DND-41 (cell line): ENCODE measurements around the gene ABLIM1.

Source experiments
- ATAC-seq: fragments of 200-7000 bp; cut with Tn5 transposase; 3 replicates; pipeline ENCODE4 v1.9.1; 2021; ENCODE audit warnings: low read depth; ENCODE audit not compliant: insufficient read depth
- DNase-seq: peaks from one replicate; pipeline ENCODE4 v3.0.0-alpha.2; 2020
- H2AFZ ChIP-seq: 2 replicates; pipeline ENCODE4 v1.6.0; 2012; ENCODE audit warnings: low read depth, low read length
- H3K27ac ChIP-seq: 2 replicates; pipeline ENCODE4 v1.5.1; 2012; ENCODE audit warnings: low read length, inconsistent platforms
- H3K27me3 ChIP-seq: fragments of 200-600 bp; sonication (generic); 2 replicates; pipeline ENCODE4 v1.6.0; 2012; ENCODE audit warnings: low read length, mild to moderate bottlenecking, inconsistent platforms; ENCODE audit not compliant: insufficient read depth, poor library complexity
- H3K36me3 ChIP-seq: 2 replicates; pipeline ENCODE4 v1.5.1; 2012; ENCODE audit warnings: low read length, inconsistent platforms; ENCODE audit not compliant: insufficient read depth
- H3K4me1 ChIP-seq: 2 replicates; pipeline ENCODE4 v1.5.1; 2012; ENCODE audit warnings: mild to moderate bottlenecking, low read length; ENCODE audit not compliant: insufficient read depth
- H3K4me2 ChIP-seq: 2 replicates; pipeline ENCODE4 v1.6.0; 2012; ENCODE audit warnings: mild to moderate bottlenecking, moderate library complexity, low read length, inconsistent platforms; ENCODE audit not compliant: insufficient read depth
- H3K4me3 ChIP-seq, 2 experiments: fragments of 200-600 bp in 1 of 2; shearing (Covaris generic) in 1 of 2; 2 replicates each; pipeline ENCODE4 v1.5.1; 2012 to 2016; ENCODE audit warnings: inconsistent platforms in 2 of 2, low read length in 2 of 2, mild to moderate bottlenecking in 2 of 2, low read depth in 1 of 2, moderate library complexity in 1 of 2
- H3K79me2 ChIP-seq: 2 replicates; pipeline ENCODE4 v1.6.0; 2012; ENCODE audit warnings: low read length, inconsistent platforms; ENCODE audit not compliant: insufficient read depth
- H3K9ac ChIP-seq: 2 replicates; pipeline ENCODE4 v1.6.0; 2012; ENCODE audit warnings: low read depth, mild to moderate bottlenecking, inconsistent platforms, low read length, moderate library complexity
- H3K9me3 ChIP-seq: 2 replicates; pipeline ENCODE4 v1.5.1; 2012; ENCODE audit warnings: low read length, moderate library complexity, mild to moderate bottlenecking, inconsistent platforms; ENCODE audit not compliant: insufficient read depth, severe bottlenecking
- H4K20me1 ChIP-seq: 2 replicates; pipeline ENCODE4 v1.6.0; 2012; ENCODE audit warnings: low read length; ENCODE audit not compliant: insufficient read depth
- CTCF ChIP-seq: IDR thresholded peaks from 2 replicates; pipeline ENCODE4 v1.5.1; 2012; ENCODE audit warnings: borderline replicate concordance, low read length, moderate library complexity, mild to moderate bottlenecking; ENCODE audit not compliant: poor library complexity, severe bottlenecking; ENCODE audit errors: extremely low read depth
- EZH2 ChIP-seq: IDR thresholded peaks from 3 replicates; pipeline ENCODE4 v1.6.1; 2012; ENCODE audit warnings: borderline replicate concordance, low read depth, mild to moderate bottlenecking, moderate library complexity, low read length, inconsistent platforms; ENCODE audit not compliant: severe bottlenecking

ABLIM1 gene

GRCh38 chr10:114603303-114603702 lies 54.8 kb downstream of the ABLIM1 start:
- no peaks in the 10 kb centered on the region for H4K20me1 ChIP-seq

GRCh38 chr10:114600057-114600456 lies 58.0 kb downstream of the ABLIM1 start:
- Histone ChIP-seq H3K79me2 (no peaks in the 10 kb centered on the region), H3K9ac (no peak overlapping the region), H3K4me2 (no peak overlapping the region), H3K36me3 (no peaks in the 10 kb centered on the region), H3K9me3 (no peaks in the 10 kb centered on the region), H4K20me1 (no peaks in the 10 kb centered on the region), H2AFZ (no peak overlapping the region), H3K27me3 (peaks cover 4% of the 10 kb centered on the region), H3K27ac (no peak overlapping the region), H3K4me1 (no peaks in the 10 kb centered on the region), H3K4me3 (no peak overlapping the region)
- TF ChIP-seq CTCF (no peak), EZH2 (no peak)
- ATAC-seq (no peak), DNase-seq (no peak)

More at GRCh38 chr10:114603303-114603702, 54.8 kb downstream of the ABLIM1 start:
- TF ChIP-seq CTCF (no peak), EZH2 (no peak)
- Histone ChIP-seq H3K36me3 (no peaks in the 10 kb centered on the region), H3K4me3 (no peak overlapping the region), H3K4me1 (no peaks in the 10 kb centered on the region), H3K79me2 (no peaks in the 10 kb centered on the region), H3K27me3 (no peaks in the 10 kb centered on the region), H3K9me3 (no peaks in the 10 kb centered on the region), H3K4me2 (no peak overlapping the region), H3K27ac (no peak overlapping the region), H3K9ac (no peak overlapping the region), H2AFZ (no peak overlapping the region)
- no peak for ATAC-seq
- no peak for DNase-seq

- no peak for DNase-seq
- Histone ChIP-seq H3K9me3 (no peaks in the 10 kb centered on the region), H3K4me2 (no peak overlapping the region), H3K79me2 (no peaks in the 10 kb centered on the region), H3K9ac (no peak overlapping the region), H3K4me3 (no peak overlapping the region), H3K36me3 (no peaks in the 10 kb centered on the region), H3K4me1 (no peaks in the 10 kb centered on the region), H3K27ac (no peak overlapping the region), H3K27me3 (peaks cover 7% of the 10 kb centered on the region), H2AFZ (no peak overlapping the region), H4K20me1 (no peaks in the 10 kb centered on the region)
- TF ChIP-seq EZH2 (no peak), CTCF (no peak)
- ATAC-seq: no peak
Measured at GRCh38 chr10:114596793-114597192, 61.3 kb downstream of the ABLIM1 start.

GRCh38 chr10:114593816-114594468 lies 64.1 kb downstream of the ABLIM1 start:
- Histone ChIP-seq H4K20me1 (no peaks in the 10 kb centered on the region), H3K4me3 (no peak overlapping the region), H3K27me3 (peaks cover 11% of the 10 kb centered on the region), H3K9ac (no peak overlapping the region), H3K36me3 (no peaks in the 10 kb centered on the region), H2AFZ (no peak overlapping the region), H3K79me2 (no peaks in the 10 kb centered on the region), H3K27ac (no peak overlapping the region), H3K9me3 (no peaks in the 10 kb centered on the region), H3K4me2 (no peak overlapping the region), H3K4me1 (no peaks in the 10 kb centered on the region)
- no peak for ATAC-seq
- no peak for DNase-seq
- TF ChIP-seq EZH2 (no peak), CTCF (no peak)
